ENCODE data around the gene COL9A3. TPM values are rescaled to one million over a fixed set of nuclear protein-coding genes. Genes with fewer than 3 reads are reported as not detected.

The COL9A3 gene
- polyA plus RNA-seq, 1 donor from 2014 or later = 3.1 TPM

DNA sequence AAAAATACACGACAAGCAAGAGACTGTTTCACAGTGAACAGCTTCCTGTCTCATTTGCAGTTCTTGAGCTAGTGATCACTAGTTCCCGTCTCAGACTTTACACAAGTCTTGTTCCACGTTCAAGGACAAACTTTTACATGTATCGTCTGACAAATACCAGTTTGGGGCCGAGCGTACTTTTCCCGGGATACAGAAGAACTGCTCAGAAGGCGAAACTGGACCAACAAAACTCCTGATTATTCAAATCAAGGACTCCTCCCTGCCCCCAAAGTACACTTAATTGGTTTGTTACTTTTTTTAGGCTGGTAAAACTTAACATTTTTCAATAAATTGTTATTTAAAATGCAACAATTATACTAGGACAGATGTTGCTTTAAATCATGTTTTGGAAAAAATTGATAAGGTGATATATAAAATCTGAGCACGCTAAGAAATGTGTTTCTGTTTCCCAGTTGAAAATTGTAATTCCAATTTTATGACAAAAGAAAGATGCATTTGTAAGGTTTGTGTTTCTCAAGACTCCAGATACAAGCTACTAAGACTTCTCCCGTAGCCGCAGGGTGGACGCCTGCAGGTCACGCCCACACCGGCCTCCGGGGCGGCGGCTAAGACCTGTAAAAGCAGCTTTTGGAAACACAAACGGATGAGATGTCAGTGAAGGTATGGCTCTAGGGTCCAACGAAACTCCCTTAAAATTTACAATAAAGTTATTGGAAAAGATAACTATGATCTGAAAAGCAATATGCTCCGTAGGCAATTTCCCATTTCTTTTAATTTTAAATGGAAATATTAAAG lies 61.6 kb downstream of the COL9A3 start:
- H3K36me3 ChIP-seq (ENCODE audit: insufficient read depth, low read length) = no peaks in the 10 kb centered on the region
- H2AFZ ChIP-seq (ENCODE audit: low read depth, low read length) = no peak overlapping the region
- H3K9ac ChIP-seq (ENCODE audit: low read length) = no peak overlapping the region
- H3K79me2 ChIP-seq (replicated peaks; ENCODE audit: insufficient read depth, low read length) = no peaks in the 10 kb centered on the region
- H3K9me2 ChIP-seq (ENCODE audit: insufficient read depth, low read length) = no peaks in the 10 kb centered on the region
- no peak overlapping the region for H3K4me3 ChIP-seq (ENCODE audit: low read length)
- no peaks in the 10 kb centered on the region for H3K9me3 ChIP-seq (ENCODE audit: low read length)
- H3K27me3 ChIP-seq (ENCODE audit: insufficient read depth, low read depth, low read length) = no peaks in the 10 kb centered on the region
- no peak overlapping the region for H3K4me2 ChIP-seq (ENCODE audit: low read length)
- H4K20me1 ChIP-seq (ENCODE audit: insufficient read depth) = no peaks in the 10 kb centered on the region
- no peak for TF ChIP-seq RAD21 (conservative IDR thresholded peaks at IDR 0.05)
- TF ChIP-seq EZH2 (IDR thresholded peaks at IDR 0.05; ENCODE audit: borderline replicate concordance, insufficient read depth, low read length, poor library complexity, severe bottlenecking) = no peak
- TF ChIP-seq EP300 (conservative IDR thresholded peaks at IDR 0.05; ENCODE audit: poor library complexity, severe bottlenecking) = no peak
- no peak for TF ChIP-seq POLR2AphosphoS5 (IDR thresholded peaks at IDR 0.05)
- no peak for TF ChIP-seq MXI1 (conservative IDR thresholded peaks at IDR 0.05; ENCODE audit: poor library complexity, severe bottlenecking)
- TF ChIP-seq, protein P1, sequence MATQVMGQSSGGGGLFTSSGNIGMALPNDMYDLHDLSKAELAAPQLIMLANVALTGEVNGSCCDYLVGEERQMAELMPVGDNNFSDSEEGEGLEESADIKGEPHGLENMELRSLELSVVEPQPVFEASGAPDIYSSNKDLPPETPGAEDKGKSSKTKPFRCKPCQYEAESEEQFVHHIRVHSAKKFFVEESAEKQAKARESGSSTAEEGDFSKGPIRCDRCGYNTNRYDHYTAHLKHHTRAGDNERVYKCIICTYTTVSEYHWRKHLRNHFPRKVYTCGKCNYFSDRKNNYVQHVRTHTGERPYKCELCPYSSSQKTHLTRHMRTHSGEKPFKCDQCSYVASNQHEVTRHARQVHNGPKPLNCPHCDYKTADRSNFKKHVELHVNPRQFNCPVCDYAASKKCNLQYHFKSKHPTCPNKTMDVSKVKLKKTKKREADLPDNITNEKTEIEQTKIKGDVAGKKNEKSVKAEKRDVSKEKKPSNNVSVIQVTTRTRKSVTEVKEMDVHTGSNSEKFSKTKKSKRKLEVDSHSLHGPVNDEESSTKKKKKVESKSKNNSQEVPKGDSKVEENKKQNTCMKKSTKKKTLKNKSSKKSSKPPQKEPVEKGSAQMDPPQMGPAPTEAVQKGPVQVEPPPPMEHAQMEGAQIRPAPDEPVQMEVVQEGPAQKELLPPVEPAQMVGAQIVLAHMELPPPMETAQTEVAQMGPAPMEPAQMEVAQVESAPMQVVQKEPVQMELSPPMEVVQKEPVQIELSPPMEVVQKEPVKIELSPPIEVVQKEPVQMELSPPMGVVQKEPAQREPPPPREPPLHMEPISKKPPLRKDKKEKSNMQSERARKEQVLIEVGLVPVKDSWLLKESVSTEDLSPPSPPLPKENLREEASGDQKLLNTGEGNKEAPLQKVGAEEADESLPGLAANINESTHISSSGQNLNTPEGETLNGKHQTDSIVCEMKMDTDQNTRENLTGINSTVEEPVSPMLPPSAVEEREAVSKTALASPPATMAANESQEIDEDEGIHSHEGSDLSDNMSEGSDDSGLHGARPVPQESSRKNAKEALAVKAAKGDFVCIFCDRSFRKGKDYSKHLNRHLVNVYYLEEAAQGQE (IDR thresholded peaks at IDR 0.05; ENCODE audit: borderline replicate concordance) = no peak
- TF ChIP-seq SMC3 (conservative IDR thresholded peaks at IDR 0.05; ENCODE audit: poor library complexity) = no peak
- H3K27ac ChIP-seq (ENCODE audit: low read length) = no peak overlapping the region
- H3F3A ChIP-seq (ENCODE audit: insufficient read depth, low read length, poor library complexity, severe bottlenecking) = no peaks in the 10 kb centered on the region

DNA sequence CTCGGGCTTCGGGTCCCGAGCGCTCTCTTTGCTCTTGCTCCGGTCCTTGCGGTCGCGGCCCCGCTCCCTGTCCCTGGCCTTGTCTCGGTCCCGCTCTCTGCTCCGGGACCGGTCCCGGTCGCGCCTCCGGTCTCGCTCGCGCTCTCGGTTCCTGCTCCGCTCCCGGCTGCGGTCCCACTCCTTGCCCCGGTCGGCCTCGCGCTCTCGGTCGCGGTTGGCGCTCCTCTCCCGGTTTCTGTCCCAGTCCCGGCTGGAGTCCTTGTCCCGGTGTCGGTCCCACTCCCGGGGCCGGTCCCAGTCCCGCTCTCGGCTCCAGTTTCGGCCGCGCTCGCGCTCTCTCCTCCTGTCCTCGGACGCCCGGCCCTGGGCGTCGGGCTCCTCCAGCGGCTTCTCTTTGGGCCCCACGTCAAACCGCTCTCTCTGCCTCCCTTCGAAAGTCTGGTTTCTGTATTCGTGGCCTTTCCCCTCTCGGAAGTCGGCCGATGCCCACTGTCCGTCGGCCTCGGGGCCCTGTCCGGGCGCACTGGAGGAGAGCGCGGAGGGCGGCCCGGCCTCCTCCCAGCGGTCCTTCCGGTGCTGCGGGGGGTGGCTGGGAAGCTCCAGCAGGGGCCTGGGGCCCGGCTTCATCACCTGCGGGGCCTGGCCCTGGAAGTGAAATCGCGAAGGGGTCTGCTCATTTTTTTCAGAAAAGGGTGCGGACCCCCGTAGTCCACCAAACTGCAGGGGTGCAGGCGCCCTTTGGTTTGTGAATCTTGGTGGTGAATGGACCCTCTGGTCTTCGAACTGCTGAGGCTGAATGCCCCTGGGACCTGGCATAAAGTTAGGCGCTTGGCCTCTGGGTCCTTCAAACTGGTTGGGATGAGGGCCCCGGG lies 62.7 kb downstream of the COL9A3 start:
- Histone ChIP-seq H3K4me2 (ENCODE audit: low read length) (no peak overlapping the region), H3K4me3 (ENCODE audit: low read length) (no peak overlapping the region), H3K27me3 (ENCODE audit: insufficient read depth, low read depth, low read length) (no peaks in the 10 kb centered on the region), H3K9me2 (ENCODE audit: insufficient read depth, low read length) (no peaks in the 10 kb centered on the region), H3K79me2 (replicated peaks; ENCODE audit: insufficient read depth, low read length) (no peaks in the 10 kb centered on the region), H3K9ac (ENCODE audit: low read length) (no peak overlapping the region), H4K20me1 (ENCODE audit: insufficient read depth) (no peaks in the 10 kb centered on the region), H3K36me3 (ENCODE audit: insufficient read depth, low read length) (no peaks in the 10 kb centered on the region), H2AFZ (ENCODE audit: low read depth, low read length) (no peak overlapping the region), H3F3A (ENCODE audit: insufficient read depth, low read length, poor library complexity, severe bottlenecking) (no peaks in the 10 kb centered on the region), H3K27ac (ENCODE audit: low read length) (no peak overlapping the region), H3K9me3 (ENCODE audit: low read length) (no peaks in the 10 kb centered on the region)
- TF ChIP-seq EP300 (conservative IDR thresholded peaks at IDR 0.05; ENCODE audit: poor library complexity, severe bottlenecking) = no peak
- no peak for TF ChIP-seq SMC3 (conservative IDR thresholded peaks at IDR 0.05; ENCODE audit: poor library complexity)
- no peak for TF ChIP-seq POLR2AphosphoS5 (IDR thresholded peaks at IDR 0.05)
- TF ChIP-seq RAD21 (conservative IDR thresholded peaks at IDR 0.05) = no peak
- TF ChIP-seq EZH2 (IDR thresholded peaks at IDR 0.05; ENCODE audit: borderline replicate concordance, insufficient read depth, low read length, poor library complexity, severe bottlenecking) = no peak
- no peak for TF ChIP-seq TAF1 (IDR thresholded peaks at IDR 0.05; ENCODE audit: low read depth)
- TF ChIP-seq, protein P1 (IDR thresholded peaks at IDR 0.05; ENCODE audit: borderline replicate concordance) = no peak

Data from neural cell (in vitro differentiated cells).